ENCODE data around the gene SCNM1.

Gene SCNM1

GRCh38 chr1:151176514-151177045 is 10.6 kb downstream of the SCNM1 start (continued):
- no peak for TF ChIP-seq ZNF449 (tag by site-specific recombination; IDR thresholded peaks at IDR 0.05)
- TF ChIP-seq ZNF830 (tag by site-specific recombination; IDR thresholded peaks at IDR 0.05; ENCODE audit: low read depth) = no peak
- TF ChIP-seq ZNF350 (tag by site-specific recombination; IDR thresholded peaks at IDR 0.05) = no peak

- peaks cover 52 to 74% of the 10 kb centered on the region in 2 experiments for H3K36me3 ChIP-seq (ENCODE audit: control insufficient read depth in 2 of 2, insufficient read depth in 1 of 2, low read length in 2 of 2)
- ChIA-PET CTCF (interaction anchor here (0.6 to 1.3 kb wide), 2 partner anchors 8 to 21 kb away, joined by 3 read pairs; partner anchors contain the start of gene TMOD4), POLR2A (no interaction called here)
Measured at GRCh38 chr1:151184211-151184610, 18.3 kb downstream of the SCNM1 start.

GRCh38 chr1:151187205-151187604 is 21.3 kb downstream of the SCNM1 start:
- ChIA-PET CTCF (interaction anchor here (1.3 to 1.6 kb wide), 2 partner anchors 10 to 65 kb away, joined by 3 to 4 read pairs; no protein-coding TSS in a partner anchor), POLR2A (interaction anchor here (0.8 kb wide), 1 partner anchor 16 kb away, joined by 3 read pairs; no protein-coding TSS in a partner anchor)
- Histone ChIP-seq H3K9me3 (ENCODE audit: control insufficient read depth, insufficient read depth, low read depth, low read length) (no peaks in the 10 kb centered on the region), H3K27ac (ENCODE audit: extremely low read depth, low read depth, low read length) (no peak overlapping the region), H3K36me3 (ENCODE audit: control insufficient read depth in 2 of 2, insufficient read depth in 1 of 2, low read length in 2 of 2) (peaks cover 33 to 46% of the 10 kb centered on the region in 2 experiments), H3K4me1 (ENCODE audit: control insufficient read depth, insufficient read depth, low read length) (no peaks in the 10 kb centered on the region), H3K4me3 (ENCODE audit: low read depth, low read length) (no peak overlapping the region)
- TF ChIP-seq, protein P1, sequence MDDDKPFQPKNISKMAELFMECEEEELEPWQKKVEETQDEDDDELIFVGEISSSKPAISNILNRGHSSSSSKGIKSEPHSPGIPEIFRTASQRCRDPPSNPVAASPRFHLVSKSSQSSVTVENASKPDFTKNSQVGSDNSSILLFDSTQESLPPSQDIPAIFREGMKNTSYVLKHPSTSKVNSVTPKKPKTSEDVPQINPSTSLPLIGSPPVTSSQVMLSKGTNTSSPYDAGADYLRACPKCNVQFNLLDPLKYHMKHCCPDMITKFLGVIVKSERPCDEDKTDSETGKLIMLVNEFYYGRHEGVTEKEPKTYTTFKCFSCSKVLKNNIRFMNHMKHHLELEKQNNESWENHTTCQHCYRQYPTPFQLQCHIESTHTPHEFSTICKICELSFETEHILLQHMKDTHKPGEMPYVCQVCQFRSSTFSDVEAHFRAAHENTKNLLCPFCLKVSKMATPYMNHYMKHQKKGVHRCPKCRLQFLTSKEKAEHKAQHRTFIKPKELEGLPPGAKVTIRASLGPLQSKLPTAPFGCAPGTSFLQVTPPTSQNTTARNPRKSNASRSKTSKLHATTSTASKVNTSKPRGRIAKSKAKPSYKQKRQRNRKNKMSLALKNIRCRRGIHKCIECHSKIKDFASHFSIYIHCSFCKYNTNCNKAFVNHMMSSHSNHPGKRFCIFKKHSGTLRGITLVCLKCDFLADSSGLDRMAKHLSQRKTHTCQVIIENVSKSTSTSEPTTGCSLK (tag by site-specific recombination; IDR thresholded peaks at IDR 0.05) = no peak
- TF ChIP-seq, protein P2, sequence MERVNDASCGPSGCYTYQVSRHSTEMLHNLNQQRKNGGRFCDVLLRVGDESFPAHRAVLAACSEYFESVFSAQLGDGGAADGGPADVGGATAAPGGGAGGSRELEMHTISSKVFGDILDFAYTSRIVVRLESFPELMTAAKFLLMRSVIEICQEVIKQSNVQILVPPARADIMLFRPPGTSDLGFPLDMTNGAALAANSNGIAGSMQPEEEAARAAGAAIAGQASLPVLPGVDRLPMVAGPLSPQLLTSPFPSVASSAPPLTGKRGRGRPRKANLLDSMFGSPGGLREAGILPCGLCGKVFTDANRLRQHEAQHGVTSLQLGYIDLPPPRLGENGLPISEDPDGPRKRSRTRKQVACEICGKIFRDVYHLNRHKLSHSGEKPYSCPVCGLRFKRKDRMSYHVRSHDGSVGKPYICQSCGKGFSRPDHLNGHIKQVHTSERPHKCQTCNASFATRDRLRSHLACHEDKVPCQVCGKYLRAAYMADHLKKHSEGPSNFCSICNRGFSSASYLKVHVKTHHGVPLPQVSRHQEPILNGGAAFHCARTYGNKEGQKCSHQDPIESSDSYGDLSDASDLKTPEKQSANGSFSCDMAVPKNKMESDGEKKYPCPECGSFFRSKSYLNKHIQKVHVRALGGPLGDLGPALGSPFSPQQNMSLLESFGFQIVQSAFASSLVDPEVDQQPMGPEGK (tag by site-specific recombination; IDR thresholded peaks at IDR 0.05) = no peak
- TF ChIP-seq, protein P3, sequence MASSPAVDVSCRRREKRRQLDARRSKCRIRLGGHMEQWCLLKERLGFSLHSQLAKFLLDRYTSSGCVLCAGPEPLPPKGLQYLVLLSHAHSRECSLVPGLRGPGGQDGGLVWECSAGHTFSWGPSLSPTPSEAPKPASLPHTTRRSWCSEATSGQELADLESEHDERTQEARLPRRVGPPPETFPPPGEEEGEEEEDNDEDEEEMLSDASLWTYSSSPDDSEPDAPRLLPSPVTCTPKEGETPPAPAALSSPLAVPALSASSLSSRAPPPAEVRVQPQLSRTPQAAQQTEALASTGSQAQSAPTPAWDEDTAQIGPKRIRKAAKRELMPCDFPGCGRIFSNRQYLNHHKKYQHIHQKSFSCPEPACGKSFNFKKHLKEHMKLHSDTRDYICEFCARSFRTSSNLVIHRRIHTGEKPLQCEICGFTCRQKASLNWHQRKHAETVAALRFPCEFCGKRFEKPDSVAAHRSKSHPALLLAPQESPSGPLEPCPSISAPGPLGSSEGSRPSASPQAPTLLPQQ (tag by site-specific recombination; IDR thresholded peaks at IDR 0.05) = no peak
- TF ChIP-seq ZBTB17 (tag by site-specific recombination; IDR thresholded peaks at IDR 0.05) (no peak), ZNF155 (tag by site-specific recombination; IDR thresholded peaks at IDR 0.05) (no peak), GLI2 (tag by site-specific recombination; IDR thresholded peaks at IDR 0.05; ENCODE audit: borderline replicate concordance, low read depth) (no peak), GLI4 (tag by site-specific recombination; IDR thresholded peaks at IDR 0.05) (no peak), ZFHX2 (tag by site-specific recombination; conservative IDR thresholded peaks at IDR 0.05) (no peak), ZBTB49 (tag by site-specific recombination; IDR thresholded peaks at IDR 0.05; ENCODE audit: low read depth) (no peak), TCF7L2 (IDR thresholded peaks at IDR 0.05; ENCODE audit: borderline replicate concordance, low read depth, low read length) (no peak), ZNF426 (tag by site-specific recombination; IDR thresholded peaks at IDR 0.05) (no peak), BCL11A (tag by site-specific recombination; IDR thresholded peaks at IDR 0.05; ENCODE audit: low read depth) (no peak)

More at GRCh38 chr1:151184211-151184610, 18.3 kb downstream of the SCNM1 start:
- H3K4me3 ChIP-seq (ENCODE audit: low read depth, low read length) = no peak overlapping the region
- TF ChIP-seq ZNF114 (tag by site-specific recombination; IDR thresholded peaks at IDR 0.05) (no peak), KLF16 (tag by site-specific recombination; IDR thresholded peaks at IDR 0.05) (no peak), ZNF514 (tag by site-specific recombination; IDR thresholded peaks at IDR 0.05) (no peak), ZBTB21 (tag by site-specific recombination; IDR thresholded peaks at IDR 0.05) (no peak), WT1 (tag by site-specific recombination; IDR thresholded peaks at IDR 0.05) (no peak), ZNF416 (tag by site-specific recombination; IDR thresholded peaks at IDR 0.05) (no peak), ZNF37A (tag by site-specific recombination; IDR thresholded peaks at IDR 0.05) (no peak), ZFP69B (tag by site-specific recombination; IDR thresholded peaks at IDR 0.05) (no peak), ZBTB6 (tag by site-specific recombination; IDR thresholded peaks at IDR 0.05) (no peak)
- no peak overlapping the region for H3K27ac ChIP-seq (ENCODE audit: extremely low read depth, low read depth, low read length)
- H3K9me3 ChIP-seq (ENCODE audit: control insufficient read depth, insufficient read depth, low read depth, low read length) = no peaks in the 10 kb centered on the region
- no peaks in the 10 kb centered on the region for H3K4me1 ChIP-seq (ENCODE audit: control insufficient read depth, insufficient read depth, low read length)

Data from HEK293 (cell line).